NT2/D1 (cell line): Measurements from ENCODE around the gene FAXC.

ENCODE experiments used
- SUZ12 ChIP-seq: IDR thresholded peaks from 2 replicates; pipeline ENCODE4 v1.6.1; 2011; ENCODE audit not compliant: insufficient read length, insufficient read depth; ENCODE audit errors: extremely low read depth
- YY1 ChIP-seq: IDR thresholded peaks from 2 replicates; pipeline ENCODE4 v1.6.1; 2011; ENCODE audit not compliant: insufficient read length, insufficient read depth
- ZNF274 ChIP-seq: IDR thresholded peaks from 2 replicates; pipeline ENCODE4 v1.6.1; 2011; ENCODE audit warnings: mild to moderate bottlenecking, low read depth, low read length

GRCh38 chr6:99333068-99333467 lies 16.4 kb downstream of the FAXC start:
- no peak for TF ChIP-seq ZNF274
- no peak for TF ChIP-seq YY1
- no peak for TF ChIP-seq SUZ12
